Measurements from ENCODE around the gene ARL11.

DNA sequence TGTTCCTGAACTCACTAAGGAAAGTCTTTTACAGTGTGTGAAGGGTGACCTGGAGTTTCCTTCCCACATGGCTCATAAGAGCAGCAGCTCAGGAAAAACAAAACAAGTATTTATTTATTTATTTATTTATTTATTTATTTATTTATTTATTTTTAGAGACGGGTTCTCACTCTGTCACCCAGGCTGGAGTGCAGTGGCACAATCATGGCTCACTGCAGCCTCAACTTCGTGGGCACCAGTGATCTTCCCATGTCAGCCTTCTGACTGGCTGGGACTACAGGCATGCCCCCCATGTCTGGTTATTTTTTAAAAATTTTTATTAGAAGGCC lies 10.4 kb downstream of the ARL11 start:
- TF ChIP-seq, protein P1, sequence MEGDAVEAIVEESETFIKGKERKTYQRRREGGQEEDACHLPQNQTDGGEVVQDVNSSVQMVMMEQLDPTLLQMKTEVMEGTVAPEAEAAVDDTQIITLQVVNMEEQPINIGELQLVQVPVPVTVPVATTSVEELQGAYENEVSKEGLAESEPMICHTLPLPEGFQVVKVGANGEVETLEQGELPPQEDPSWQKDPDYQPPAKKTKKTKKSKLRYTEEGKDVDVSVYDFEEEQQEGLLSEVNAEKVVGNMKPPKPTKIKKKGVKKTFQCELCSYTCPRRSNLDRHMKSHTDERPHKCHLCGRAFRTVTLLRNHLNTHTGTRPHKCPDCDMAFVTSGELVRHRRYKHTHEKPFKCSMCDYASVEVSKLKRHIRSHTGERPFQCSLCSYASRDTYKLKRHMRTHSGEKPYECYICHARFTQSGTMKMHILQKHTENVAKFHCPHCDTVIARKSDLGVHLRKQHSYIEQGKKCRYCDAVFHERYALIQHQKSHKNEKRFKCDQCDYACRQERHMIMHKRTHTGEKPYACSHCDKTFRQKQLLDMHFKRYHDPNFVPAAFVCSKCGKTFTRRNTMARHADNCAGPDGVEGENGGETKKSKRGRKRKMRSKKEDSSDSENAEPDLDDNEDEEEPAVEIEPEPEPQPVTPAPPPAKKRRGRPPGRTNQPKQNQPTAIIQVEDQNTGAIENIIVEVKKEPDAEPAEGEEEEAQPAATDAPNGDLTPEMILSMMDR (IDR thresholded peaks at IDR 0.05; ENCODE audit: poor library complexity, severe bottlenecking) = no peak
- TF ChIP-seq TAF1 (IDR thresholded peaks at IDR 0.05; ENCODE audit: low read depth) (no peak), POLR2AphosphoS5 (IDR thresholded peaks at IDR 0.05) (no peak), EP300 (conservative IDR thresholded peaks at IDR 0.05; ENCODE audit: poor library complexity, severe bottlenecking) (no peak)

All from neural cell (in vitro differentiated cells).